Measurements from ENCODE around the gene RPP25. TPM values are rescaled to one million over a fixed set of nuclear protein-coding genes. Genes with fewer than 3 reads are reported as not detected.
A peak's percentile ranks its signal among the peaks of the same experiment; 100 is the strongest.

The RPP25 gene
- total RNA-seq, 4 donors from 2014 or later: 7.4 to 15.3 (median 9.5) TPM

- H3K27me3 ChIP-seq: no peaks in the 10 kb centered on the region
- H3K27ac ChIP-seq: no peak overlapping the region
- TF ChIP-seq CTCF (IDR thresholded peaks at IDR 0.05) (no peak), POLR2A (IDR thresholded peaks at IDR 0.05) (no peak)
- no peaks in the 10 kb centered on the region for H3K36me3 ChIP-seq
- H3K9me3 ChIP-seq: no peaks in the 10 kb centered on the region
- DNase-seq: no peak
- peaks cover 0 to 36% (median 26%) of the 10 kb centered on the region in 4 donors for H3K4me1 ChIP-seq
- peak overlapping the region in 2 of 4 donors; percentile 61 to 73 for H3K4me3 ChIP-seq
Measured at GRCh38 chr15:74954515-74954914, 2.1 kb downstream of the RPP25 start.

- TF ChIP-seq POLR2A (IDR thresholded peaks at IDR 0.05) (no peak), CTCF (IDR thresholded peaks at IDR 0.05) (no peak)
- H3K9me3 ChIP-seq: no peaks in the 10 kb centered on the region
- no peak for DNase-seq
- peaks cover 0 to 21% (median 6%) of the 10 kb centered on the region in 4 donors for H3K4me1 ChIP-seq
- no peaks in the 10 kb centered on the region for H3K36me3 ChIP-seq
- no peaks in the 10 kb centered on the region for H3K27me3 ChIP-seq
- H3K27ac ChIP-seq: no peak overlapping the region
- no peak overlapping the region for H3K4me3 ChIP-seq
Measured at GRCh38 chr15:74951006-74951405, 5.6 kb downstream of the RPP25 start.

GRCh38 chr15:74950078-74950908 lies 6.3 kb downstream of the RPP25 start:
- H3K4me1 ChIP-seq: peaks cover 0 to 14% (median under 1%) of the 10 kb centered on the region in 4 donors
- no peak overlapping the region for H3K27ac ChIP-seq
- H3K9me3 ChIP-seq: no peaks in the 10 kb centered on the region
- H3K27me3 ChIP-seq: no peaks in the 10 kb centered on the region
- TF ChIP-seq POLR2A (IDR thresholded peaks at IDR 0.05) (no peak), CTCF (IDR thresholded peaks at IDR 0.05) (peak; percentile 82 to 100 (median 99))
- no peak overlapping the region for H3K4me3 ChIP-seq
- no peaks in the 10 kb centered on the region for H3K36me3 ChIP-seq
- peak in 2 of 3 donors; percentile 78 to 94 for DNase-seq

GRCh38 chr15:74937590-74938371 lies 18.8 kb downstream of the RPP25 start, which contains the start of gene COX5A:
Gene COX5A, minus strand, starts transcription at chr15:74938073. Its CDS starts 59 bp downstream, at chr15:74938014.
- DNase-seq: peak; percentile 92 to 97 (median 94)

More at GRCh38 chr15:74937590-74938371, 18.8 kb downstream of the RPP25 start, which contains the start of gene COX5A:
- H3K4me3 ChIP-seq: peak within 1 kb of the TSS; percentile 63 to 99 (median 78)
- peak within 1 kb of the TSS; percentile 84 to 99 (median 97) for H3K27ac ChIP-seq
- H3K36me3 ChIP-seq: no peaks in the 10 kb centered on the region
- TF ChIP-seq POLR2A (IDR thresholded peaks at IDR 0.05): peak; percentile 95
- peak in 3 of 6 experiments; percentile 4 to 38 (median 27) for TF ChIP-seq CTCF (IDR thresholded peaks at IDR 0.05)
- H3K27me3 ChIP-seq: no peaks in the 10 kb centered on the region
- no peaks in the 10 kb centered on the region for H3K9me3 ChIP-seq
- peaks cover 0 to 42% (median 4%) of the 10 kb centered on the region in 4 donors for H3K4me1 ChIP-seq

All from Peyer's patch (tissue), 4 donors.